Midbrain (tissue), 1 donor: ENCODE data around the gene ZFYVE26.
A peak's percentile ranks its signal among the peaks of the same experiment; 100 is the strongest.
"Not testable (repeated sequence)": the region's sequence is repeated elsewhere in the genome, so short reads cannot be mapped to it uniquely, and the experiment has no call there.

Experiments
- DNase-seq: peaks from one replicate; lab custom pipeline; 2025; lab: John Stamatoyannopoulos, UW

Gene ZFYVE26

GRCh38 chr14:67749341-67750084 is 66.9 kb downstream of the ZFYVE26 start:
- no peak for DNase-seq

- DNase-seq = no peak
Measured at GRCh38 chr14:67748312-67748711, 68.1 kb downstream of the ZFYVE26 start.

- DNase-seq = no peak
Measured at GRCh38 chr14:67746927-67747326, 69.5 kb downstream of the ZFYVE26 start.

GRCh38 chr14:67744046-67744445 is 72.3 kb downstream of the ZFYVE26 start:
- no peak for DNase-seq

GRCh38 chr14:67738740-67739504 is 77.5 kb downstream of the ZFYVE26 start:
- DNase-seq = no peak

- no peak for DNase-seq
Measured at GRCh38 chr14:67736771-67737170, 79.6 kb downstream of the ZFYVE26 start.

- no peak for DNase-seq
Measured at GRCh38 chr14:67735336-67736147, 80.8 kb downstream of the ZFYVE26 start.

- DNase-seq = no peak
Measured at GRCh38 chr14:67734675-67735074, 81.7 kb downstream of the ZFYVE26 start.

- no peak for DNase-seq
Measured at GRCh38 chr14:67733616-67734015, 82.8 kb downstream of the ZFYVE26 start.

GRCh38 chr14:67729072-67729885 is 87.1 kb downstream of the ZFYVE26 start:
- DNase-seq = no peak

- DNase-seq = no peak
Measured at GRCh38 chr14:67728258-67728657, 88.1 kb downstream of the ZFYVE26 start.

- no peak for DNase-seq
Measured at GRCh38 chr14:67727361-67727760, 89.0 kb downstream of the ZFYVE26 start.

GRCh38 chr14:67725171-67725570 is 91.2 kb downstream of the ZFYVE26 start:
- DNase-seq = no peak

GRCh38 chr14:67722293-67722692 is 94.1 kb downstream of the ZFYVE26 start:
- DNase-seq = peak; percentile 54

GRCh38 chr14:67721875-67722274 is 94.5 kb downstream of the ZFYVE26 start:
- no peak for DNase-seq

GRCh38 chr14:67719866-67720265 is 96.5 kb downstream of the ZFYVE26 start:
- DNase-seq = no peak

- not testable (repeated sequence) for DNase-seq
Measured at GRCh38 chr14:67719385-67719784, 97.0 kb downstream of the ZFYVE26 start.

- DNase-seq = no peak
Measured at GRCh38 chr14:67718265-67718664, 98.1 kb downstream of the ZFYVE26 start.

- no peak for DNase-seq
Measured at GRCh38 chr14:67717048-67717447, 99.3 kb downstream of the ZFYVE26 start.

GRCh38 chr14:67710209-67710608 is 106.2 kb downstream of the ZFYVE26 start:
- no peak for DNase-seq

GRCh38 chr14:67709796-67710195 is 106.6 kb downstream of the ZFYVE26 start:
- DNase-seq = not testable (repeated sequence)

GRCh38 chr14:67709346-67709745 is 107.0 kb downstream of the ZFYVE26 start:
- DNase-seq = not testable (repeated sequence)
